Measurements from ENCODE around the gene FNDC10. TPM values are rescaled to one million over a fixed set of nuclear protein-coding genes. Genes with fewer than 3 reads are reported as not detected.

The FNDC10 gene
- total and polyA plus RNA-seq, 2 donors from 2014 or later: 2.6 to 18.2 TPM

- Histone ChIP-seq H3K4me3 (ENCODE audit: low read length in 3 of 3) (no peak overlapping the region), H3K27ac (ENCODE audit: low read depth in 2 of 2, low read length in 2 of 2) (no peak overlapping the region)
Measured at GRCh38 chr1:1593834-1594601, 5.9 kb downstream of the FNDC10 start.

DNA sequence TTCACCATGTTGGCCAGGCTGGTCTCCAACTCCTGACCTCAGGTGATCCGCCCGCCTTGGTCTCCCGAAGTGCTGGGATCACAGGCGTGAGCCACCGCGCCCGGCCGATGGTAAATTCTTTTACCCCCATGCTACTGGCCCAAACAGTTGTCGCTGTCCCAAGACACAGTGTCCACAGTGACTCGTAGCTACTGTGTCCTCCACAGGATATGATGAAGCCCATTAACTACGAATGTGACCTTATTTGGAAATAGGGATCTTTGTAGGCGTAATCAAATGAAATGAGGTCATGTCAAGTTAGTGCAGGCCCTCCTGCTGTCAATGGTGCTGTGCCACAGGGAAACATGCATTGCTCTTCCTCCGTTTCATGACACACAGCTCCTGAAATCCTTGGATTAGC lies 8.5 kb downstream of the FNDC10 start:
- Histone ChIP-seq H3K27ac (ENCODE audit: low read depth in 2 of 2, low read length in 2 of 2) (no peak overlapping the region), H3K4me3 (ENCODE audit: low read length in 3 of 3) (no peak overlapping the region), H3K36me3 (ENCODE audit: control insufficient read depth in 2 of 3, insufficient read depth in 3 of 3, low read length in 3 of 3) (no peaks in the 10 kb centered on the region), H3K9ac (ENCODE audit: low read length in 3 of 3) (no peak overlapping the region), H3K4me1 (ENCODE audit: control insufficient read depth in 2 of 3, insufficient read depth in 2 of 3, low read depth in 1 of 3, low read length in 3 of 3) (no peaks in the 10 kb centered on the region), H3K27me3 (ENCODE audit: control insufficient read depth, insufficient read depth, low read length) (peaks cover 6% of the 10 kb centered on the region), H3K9me3 (ENCODE audit: control insufficient read depth in 2 of 3, insufficient read depth in 1 of 3, low read length in 3 of 3) (no peaks in the 10 kb centered on the region)
- TF ChIP-seq CTCF (IDR thresholded peaks at IDR 0.05; ENCODE audit: borderline replicate concordance, extremely low read depth, insufficient read depth): no peak
- no peak for DNase-seq
- intact Hi-C loops (cut with DNase I): no loop called here
- FAIRE-seq: no peak

More at GRCh38 chr1:1593834-1594601, 5.9 kb downstream of the FNDC10 start:
- FAIRE-seq (no peak), DNase-seq (no peak)
- Histone ChIP-seq H3K36me3 (ENCODE audit: control insufficient read depth in 2 of 3, insufficient read depth in 3 of 3, low read length in 3 of 3) (no peaks in the 10 kb centered on the region), H3K4me1 (ENCODE audit: control insufficient read depth in 2 of 3, insufficient read depth in 2 of 3, low read depth in 1 of 3, low read length in 3 of 3) (peaks cover 0 to 8% (median 0%) of the 10 kb centered on the region in 3 donors), H3K9ac (ENCODE audit: low read length in 3 of 3) (no peak overlapping the region), H3K9me3 (ENCODE audit: control insufficient read depth in 2 of 3, insufficient read depth in 1 of 3, low read length in 3 of 3) (no peaks in the 10 kb centered on the region), H3K27me3 (ENCODE audit: control insufficient read depth, insufficient read depth, low read length) (peaks cover 8% of the 10 kb centered on the region)
- TF ChIP-seq CTCF (IDR thresholded peaks at IDR 0.05; ENCODE audit: borderline replicate concordance, extremely low read depth, insufficient read depth): no peak
- intact Hi-C loops (cut with DNase I): no loop called here

GRCh38 chr1:1583347-1584010 lies 16.5 kb downstream of the FNDC10 start:
- Histone ChIP-seq H3K27ac (ENCODE audit: low read depth in 2 of 2, low read length in 2 of 2) (no peak overlapping the region), H3K4me1 (ENCODE audit: control insufficient read depth in 2 of 3, insufficient read depth in 2 of 3, low read depth in 1 of 3, low read length in 3 of 3) (no peaks in the 10 kb centered on the region), H3K27me3 (ENCODE audit: control insufficient read depth, insufficient read depth, low read length) (peaks cover 2% of the 10 kb centered on the region), H3K9ac (ENCODE audit: low read length in 3 of 3) (no peak overlapping the region), H3K36me3 (ENCODE audit: control insufficient read depth in 2 of 3, insufficient read depth in 3 of 3, low read length in 3 of 3) (no peaks in the 10 kb centered on the region), H3K4me3 (ENCODE audit: low read length in 3 of 3) (no peak overlapping the region), H3K9me3 (ENCODE audit: control insufficient read depth in 2 of 3, insufficient read depth in 1 of 3, low read length in 3 of 3) (no peaks in the 10 kb centered on the region)
- FAIRE-seq (no peak), DNase-seq (no peak)
- intact Hi-C loops (cut with DNase I): no loop called here
- TF ChIP-seq CTCF (IDR thresholded peaks at IDR 0.05; ENCODE audit: borderline replicate concordance, extremely low read depth, insufficient read depth): no peak
